Activated B cell treated with CpG ODN at 0.5 μM for 24 hours (primary cell): ENCODE data around the gene PMS1. TPM values are rescaled to one million over a fixed set of nuclear protein-coding genes. Genes with fewer than 3 reads are reported as not detected.
A peak's percentile ranks its signal among the peaks of the same experiment; 100 is the strongest.

Experiments
- ATAC-seq: fragments of 200-7000 bp; cut with Tn5 transposase; one replicate; pipeline ENCODE4 v1.10.0; 2021; ENCODE audit warnings: low read depth, mild to moderate bottlenecking, moderate library complexity
- CTCF ChIA-PET: fragments of 350-600 bp; sonication (Branson Sonifier 250); formaldehyde crosslinking; loops from one replicate; lab custom pipeline; 2021; ENCODE audit warnings: antibody characterized with exemption; lab: Charles Lee
- POLR2A ChIA-PET: fragments of 350-600 bp; sonication (Branson Sonifier 250); formaldehyde crosslinking; loops from one replicate; lab custom pipeline; 2021; ENCODE audit warnings: antibody characterized with exemption; lab: Charles Lee
- DNase-seq: peaks from one replicate; pipeline ENCODE4 v3.0.0; 2022
- H3K27ac Mint-ChIP-seq: one replicate; pipeline ENCODE4 v1.8.0; 2020; ENCODE audit warnings: mixed read lengths
- H3K27me3 Mint-ChIP-seq: one replicate; pipeline ENCODE4 v1.8.0; 2021; ENCODE audit warnings: mixed read lengths
- H3K36me3 Mint-ChIP-seq: one replicate; pipeline ENCODE4 v1.8.0; 2021; ENCODE audit warnings: low read depth, mixed read lengths
- H3K4me1 Mint-ChIP-seq: one replicate; pipeline ENCODE4 v1.8.0; 2021; ENCODE audit warnings: mixed read lengths
- H3K4me3 Mint-ChIP-seq: one replicate; pipeline ENCODE4 v1.8.0; 2020; ENCODE audit warnings: mild to moderate bottlenecking, mixed read lengths
- H3K9me3 Mint-ChIP-seq: one replicate; pipeline ENCODE4 v1.8.0; 2020; ENCODE audit warnings: mixed read lengths
- CTCF ChIP-seq: fragments of 200-600 bp; IDR thresholded peaks from one replicate; pipeline ENCODE4 v1.8.0; 2022; ENCODE audit warnings: antibody characterized with exemption, mild to moderate bottlenecking
- intact Hi-C: fragments of 100-400 bp; cut with micrococcal nuclease; formaldehyde crosslinking; loops from one replicate; pipeline ENCODE4 v1.15.1; 2024
- total RNA-seq: library from RNA; stranded (reverse); gene quantifications from 2 replicates; pipeline ENCODE4 v1.2.3, GENCODE V29; 2022

PMS1 gene
- total RNA-seq, 1 donor from 2014 or later = 39.0 TPM

- no peak for TF ChIP-seq CTCF
- H3K9me3 Mint-ChIP-seq = no peaks in the 10 kb centered on the region
- peak overlapping the region; percentile 96 for H3K27ac Mint-ChIP-seq
- H3K27me3 Mint-ChIP-seq = no peaks in the 10 kb centered on the region
- intact Hi-C loops = loop anchor here (5.0 to 10.0 kb wide), 2 partner anchors 563 to 1100 kb away; partner anchors contain the start of genes GLS and INPP1
- peak overlapping the region; percentile 94 for H3K4me3 Mint-ChIP-seq
- peaks cover 57% of the 10 kb centered on the region for H3K36me3 Mint-ChIP-seq
- CTCF ChIA-PET = no interaction called here
- ATAC-seq (no peak), DNase-seq (no peak)
- H3K4me1 Mint-ChIP-seq = peaks cover 47% of the 10 kb centered on the region
- POLR2A ChIA-PET = interaction anchor here (3.2 to 3.6 kb wide), 2 partner anchors 20 to 108 kb away, joined by 21 to 92 read pairs; partner anchors contain the start of genes ANKAR and OSGEPL1
Measured at GRCh38 chr2:189782221-189782671, 2.0 kb upstream of the PMS1 start.

GRCh38 chr2:189783451-189783926 is 761 bp upstream of the PMS1 start:
- Mint-ChIP-seq H3K27me3 (no peaks in the 10 kb centered on the region), H3K4me3 (peak overlapping the region; percentile 94), H3K36me3 (peaks cover 52% of the 10 kb centered on the region), H3K27ac (peak overlapping the region; percentile 96), H3K4me1 (peaks cover 45% of the 10 kb centered on the region), H3K9me3 (no peaks in the 10 kb centered on the region)
- ChIA-PET CTCF (interaction anchor here (1.6 to 2.4 kb wide), 2 partner anchors 20 to 110 kb away, joined by 4 to 18 read pairs; partner anchors contain the start of genes ANKAR and OSGEPL1), POLR2A (interaction anchor here (0.6 to 3.6 kb wide), 10 partner anchors 9 to 536 kb away, joined by 3 to 92 read pairs (median 4); partner anchors contain the start of genes ANKAR, ASNSD1, HIBCH and OSGEPL1)
- ATAC-seq = no peak
- DNase-seq = no peak
- intact Hi-C loops = loop anchor here (5.0 to 10.0 kb wide), 2 partner anchors 561 to 1099 kb away; partner anchors contain the start of genes GLS and INPP1
- TF ChIP-seq CTCF = no peak

- CTCF ChIA-PET = no interaction called here
Measured at GRCh38 chr2:189791338-189792042, 7.2 kb downstream of the PMS1 start.

GRCh38 chr2:189794310-189794709 is 10.1 kb downstream of the PMS1 start:
- DNase-seq (no peak), ATAC-seq (no peak)
- POLR2A ChIA-PET = no interaction called here
- intact Hi-C loops = no loop called here
- peaks cover 53% of the 10 kb centered on the region for H3K36me3 Mint-ChIP-seq
- no peak overlapping the region for H3K4me3 Mint-ChIP-seq
- H3K4me1 Mint-ChIP-seq = no peaks in the 10 kb centered on the region
- no peaks in the 10 kb centered on the region for H3K9me3 Mint-ChIP-seq
- no peak overlapping the region for H3K27ac Mint-ChIP-seq
- TF ChIP-seq CTCF = no peak
- H3K27me3 Mint-ChIP-seq = no peaks in the 10 kb centered on the region
- CTCF ChIA-PET = no interaction called here

More at GRCh38 chr2:189791338-189792042, 7.2 kb downstream of the PMS1 start:
- POLR2A ChIA-PET = interaction anchor here (0.6 kb wide), 1 partner anchor 125 kb away, joined by 3 read pairs; no protein-coding TSS in a partner anchor
- TF ChIP-seq CTCF = no peak
- Mint-ChIP-seq H3K36me3 (peaks cover 46% of the 10 kb centered on the region), H3K4me3 (no peak overlapping the region), H3K27ac (no peak overlapping the region), H3K4me1 (no peaks in the 10 kb centered on the region), H3K9me3 (no peaks in the 10 kb centered on the region), H3K27me3 (no peaks in the 10 kb centered on the region)
- no peak for ATAC-seq
- intact Hi-C loops = no loop called here
- no peak for DNase-seq

- CTCF ChIA-PET = interaction anchor here (1.2 to 1.8 kb wide), 4 partner anchors 43 to 275 kb away, joined by 3 to 15 read pairs (median 4); no protein-coding TSS in a partner anchor
- no peaks in the 10 kb centered on the region for H3K27me3 Mint-ChIP-seq
- peaks cover 57% of the 10 kb centered on the region for H3K36me3 Mint-ChIP-seq
- peaks cover 5% of the 10 kb centered on the region for H3K4me1 Mint-ChIP-seq
- intact Hi-C loops = loop anchor here (1.0 to 2.0 kb wide), 2 partner anchors 272 to 479 kb away; no protein-coding TSS in a partner anchor
- POLR2A ChIA-PET = no interaction called here
- no peaks in the 10 kb centered on the region for H3K9me3 Mint-ChIP-seq
- no peak overlapping the region for H3K4me3 Mint-ChIP-seq
- TF ChIP-seq CTCF = no peak
- no peak for DNase-seq
- H3K27ac Mint-ChIP-seq = no peak overlapping the region
- no peak for ATAC-seq
Measured at GRCh38 chr2:189797902-189798301, 13.7 kb downstream of the PMS1 start.
